Measurements from ENCODE around the gene SPATA7. TPM values are rescaled to one million over a fixed set of nuclear protein-coding genes. Genes with fewer than 3 reads are reported as not detected.

Gene SPATA7
- total and polyA plus RNA-seq, 2 of the 4 experiments (the other 2 are of a cell fraction): 6.6 to 10.0 TPM

DNA sequence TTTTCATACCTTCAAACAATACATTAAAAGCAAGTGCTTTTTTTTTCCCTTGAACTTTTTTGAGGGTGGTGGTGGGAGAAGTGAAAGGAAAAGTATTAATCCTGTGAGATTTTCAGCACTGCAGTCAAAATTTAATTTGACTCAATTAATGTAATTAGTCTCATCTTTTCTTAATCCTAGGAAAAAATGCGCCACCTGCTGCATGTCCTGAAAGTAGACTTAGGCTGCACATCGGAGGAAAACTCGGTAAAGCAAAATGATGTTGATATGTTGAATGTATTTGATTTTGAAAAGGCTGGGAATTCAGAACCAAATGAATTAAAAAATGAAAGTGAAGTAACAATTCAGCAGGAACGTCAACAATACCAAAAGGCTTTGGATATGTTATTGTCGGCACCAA, 52.2 kb downstream of the SPATA7 start:
- intact Hi-C loops (cut with micrococcal nuclease) (loop anchor here (5.0 kb wide), 1 partner anchor 250 kb away; no protein-coding TSS in a partner anchor), dilution Hi-C loops (cut with HindIII; ENCODE audit: low sequenced_read_pairs, unreplicated experiment) (no loop called here), in situ Hi-C loops (cut with MboI; ENCODE audit: low sequenced_read_pairs) (no loop called here)
- Histone ChIP-seq H2AFZ (replicated peaks; ENCODE audit: low read length, poor library complexity) (no peak overlapping the region), H3K36me3 (ENCODE audit: control insufficient read depth, insufficient read depth, low read length) (peaks cover 18% of the 10 kb centered on the region), H3K4me1 (ENCODE audit: control insufficient read depth, insufficient read depth, low read length) (no peaks in the 10 kb centered on the region), H3K9ac (ENCODE audit: low read depth, low read length) (no peak overlapping the region), H3K4ac (ENCODE audit: low read depth, low read length) (no peak overlapping the region), H3K4me3 (ENCODE audit: insufficient read depth, low read depth, low read length) (no peak overlapping the region), H2AK9ac (replicated peaks; ENCODE audit: low read depth, low read length, poor library complexity) (no peak overlapping the region), H4K20me1 (ENCODE audit: insufficient read depth, low read length) (no peaks in the 10 kb centered on the region), H4K5ac (ENCODE audit: low read depth, low read length) (no peak overlapping the region), H3K79me1 (ENCODE audit: low read depth in 1 of 2, low read length in 2 of 2) (no peaks in the 10 kb centered on the region; a peak in 1 of 4 replicates), H2AK5ac (ENCODE audit: low read depth, low read length) (no peak overlapping the region), H3K27me3 (ENCODE audit: control insufficient read depth, insufficient read depth, low read length) (no peaks in the 10 kb centered on the region), H4K91ac (ENCODE audit: insufficient read depth, low read depth, low read length) (no peak overlapping the region), H2BK15ac (ENCODE audit: low read depth, low read length) (no peak overlapping the region), H3K9me1 (ENCODE audit: insufficient read depth, low read length) (no peaks in the 10 kb centered on the region), H3K9me3 (ENCODE audit: control insufficient read depth, insufficient read depth, low read length) (no peaks in the 10 kb centered on the region), H3K23ac (ENCODE audit: low read depth, low read length) (no peak overlapping the region), H2BK20ac (ENCODE audit: low read depth, low read length) (no peak overlapping the region), H3K56ac (ENCODE audit: extremely low read depth, insufficient read depth, low read length) (no peak overlapping the region), H3K27ac (ENCODE audit: insufficient read depth, low read length) (no peak overlapping the region), H2BK120ac (ENCODE audit: low read depth, low read length) (no peak overlapping the region), H2BK5ac (ENCODE audit: low read depth, low read length, poor library complexity, severe bottlenecking) (no peak overlapping the region), H4K8ac (ENCODE audit: low read depth in 2 of 2, low read length in 2 of 2) (no peak overlapping the region), H3K14ac (replicated peaks; ENCODE audit: low read depth, low read length) (no peak overlapping the region), H3K18ac (ENCODE audit: low read depth, low read length) (no peak overlapping the region), H3K4me2 (ENCODE audit: low read depth, low read length) (no peak overlapping the region)
- TF ChIP-seq, protein P1, sequence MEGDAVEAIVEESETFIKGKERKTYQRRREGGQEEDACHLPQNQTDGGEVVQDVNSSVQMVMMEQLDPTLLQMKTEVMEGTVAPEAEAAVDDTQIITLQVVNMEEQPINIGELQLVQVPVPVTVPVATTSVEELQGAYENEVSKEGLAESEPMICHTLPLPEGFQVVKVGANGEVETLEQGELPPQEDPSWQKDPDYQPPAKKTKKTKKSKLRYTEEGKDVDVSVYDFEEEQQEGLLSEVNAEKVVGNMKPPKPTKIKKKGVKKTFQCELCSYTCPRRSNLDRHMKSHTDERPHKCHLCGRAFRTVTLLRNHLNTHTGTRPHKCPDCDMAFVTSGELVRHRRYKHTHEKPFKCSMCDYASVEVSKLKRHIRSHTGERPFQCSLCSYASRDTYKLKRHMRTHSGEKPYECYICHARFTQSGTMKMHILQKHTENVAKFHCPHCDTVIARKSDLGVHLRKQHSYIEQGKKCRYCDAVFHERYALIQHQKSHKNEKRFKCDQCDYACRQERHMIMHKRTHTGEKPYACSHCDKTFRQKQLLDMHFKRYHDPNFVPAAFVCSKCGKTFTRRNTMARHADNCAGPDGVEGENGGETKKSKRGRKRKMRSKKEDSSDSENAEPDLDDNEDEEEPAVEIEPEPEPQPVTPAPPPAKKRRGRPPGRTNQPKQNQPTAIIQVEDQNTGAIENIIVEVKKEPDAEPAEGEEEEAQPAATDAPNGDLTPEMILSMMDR (conservative IDR thresholded peaks at IDR 0.05; ENCODE audit: low read depth, low read length): peak; percentile 32; the same call in 1 of the 2 replicates
- TF ChIP-seq NFE2L2 (IDR thresholded peaks at IDR 0.05; ENCODE audit: low read depth, low read length): no peak
- TF ChIP-seq, protein P2, sequence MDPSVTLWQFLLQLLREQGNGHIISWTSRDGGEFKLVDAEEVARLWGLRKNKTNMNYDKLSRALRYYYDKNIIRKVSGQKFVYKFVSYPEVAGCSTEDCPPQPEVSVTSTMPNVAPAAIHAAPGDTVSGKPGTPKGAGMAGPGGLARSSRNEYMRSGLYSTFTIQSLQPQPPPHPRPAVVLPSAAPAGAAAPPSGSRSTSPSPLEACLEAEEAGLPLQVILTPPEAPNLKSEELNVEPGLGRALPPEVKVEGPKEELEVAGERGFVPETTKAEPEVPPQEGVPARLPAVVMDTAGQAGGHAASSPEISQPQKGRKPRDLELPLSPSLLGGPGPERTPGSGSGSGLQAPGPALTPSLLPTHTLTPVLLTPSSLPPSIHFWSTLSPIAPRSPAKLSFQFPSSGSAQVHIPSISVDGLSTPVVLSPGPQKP (IDR thresholded peaks at IDR 0.05; ENCODE audit: borderline replicate concordance, low read depth, low read length): no peak
- TF ChIP-seq RFX5 (IDR thresholded peaks at IDR 0.05; ENCODE audit: low read depth, low read length): no peak
- TF ChIP-seq MAZ (IDR thresholded peaks at IDR 0.05; ENCODE audit: borderline replicate concordance, low read depth, low read length): no peak
- TF ChIP-seq CEBPB (IDR thresholded peaks at IDR 0.05; ENCODE audit: low read depth, low read length): no peak
- no peak for TF ChIP-seq FOS (IDR thresholded peaks at IDR 0.05; ENCODE audit: low read depth, low read length)
- TF ChIP-seq BHLHE40 (IDR thresholded peaks at IDR 0.05; ENCODE audit: low read depth, low read length): no peak
- TF ChIP-seq RCOR1 (IDR thresholded peaks at IDR 0.05; ENCODE audit: insufficient replicate concordance, low read length): no peak
- TF ChIP-seq MXI1 (IDR thresholded peaks at IDR 0.05; ENCODE audit: borderline replicate concordance, low read depth, low read length): no peak
- TF ChIP-seq RAD21 (IDR thresholded peaks at IDR 0.05; ENCODE audit: low read length): 0 out of 2 replicates have a peak, but pooled peaks have one; percentile 21
- no peak for TF ChIP-seq CHD1 (IDR thresholded peaks at IDR 0.05; ENCODE audit: low read depth, low read length)
- TF ChIP-seq, protein P3, sequence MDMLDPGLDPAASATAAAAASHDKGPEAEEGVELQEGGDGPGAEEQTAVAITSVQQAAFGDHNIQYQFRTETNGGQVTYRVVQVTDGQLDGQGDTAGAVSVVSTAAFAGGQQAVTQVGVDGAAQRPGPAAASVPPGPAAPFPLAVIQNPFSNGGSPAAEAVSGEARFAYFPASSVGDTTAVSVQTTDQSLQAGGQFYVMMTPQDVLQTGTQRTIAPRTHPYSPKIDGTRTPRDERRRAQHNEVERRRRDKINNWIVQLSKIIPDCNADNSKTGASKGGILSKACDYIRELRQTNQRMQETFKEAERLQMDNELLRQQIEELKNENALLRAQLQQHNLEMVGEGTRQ (IDR thresholded peaks at IDR 0.05; ENCODE audit: low read depth, low read length): no peak
- no peak for TF ChIP-seq MAFK (IDR thresholded peaks at IDR 0.05; ENCODE audit: low read depth, low read length)
- TF ChIP-seq SMC3 (IDR thresholded peaks at IDR 0.05; ENCODE audit: low read depth, low read length): peak; percentile 17; the same call in 1 of the 2 replicates
- DNase-seq: no peak
- no CpG with 5 or more reads among the region's 5 CpGs for WGBS, 2 experiments (ENCODE audit: extremely low coverage in 2 of 2, insufficient read length in 1 of 2)
- CTCF ChIA-PET: interaction anchor here (1.1 kb wide), 1 partner anchor 26 kb away, joined by 3 read pairs; no protein-coding TSS in a partner anchor
- POLR2A ChIA-PET (ENCODE audit: unreplicated experiment): no interaction called here
- TSS peak; percentile 45 for BruUV-seq (replicated peaks)
- no peak for ATAC-seq (ENCODE audit: low read depth)
